Naive B cell (primary cell): ENCODE measurements around the gene ALOX12. TPM values are rescaled to one million over a fixed set of nuclear protein-coding genes. Genes with fewer than 3 reads are reported as not detected.

ENCODE experiments used
- ATAC-seq, 2 donors: fragments of 150-1000 bp; cut with Tn5 transposase; 2 replicates each; pipeline ENCODE4 v1.10.0; 2021; ENCODE audit warnings: low read depth in 2 of 2, mild to moderate bottlenecking in 2 of 2, moderate library complexity in 2 of 2
- DNase-seq: peaks from one replicate; pipeline ENCODE4 v3.0.0; 2022
- H3K27ac Mint-ChIP-seq, 6 donors: one replicate each; pipeline ENCODE4 v1.8.0; 2020 to 2022; ENCODE audit warnings: mild to moderate bottlenecking in 6 of 6, mixed read lengths in 6 of 6, moderate library complexity in 5 of 6, inconsistent platforms in 2 of 6
- H3K27me3 Mint-ChIP-seq, 3 donors: one replicate each; pipeline ENCODE4 v1.8.0; 2021 to 2022; ENCODE audit warnings: mixed read lengths in 3 of 3, mild to moderate bottlenecking in 1 of 3
- H3K36me3 Mint-ChIP-seq, 2 donors: one replicate each; pipeline ENCODE4 v1.8.0; 2020 to 2022; ENCODE audit warnings: mixed read lengths in 2 of 2, inconsistent platforms in 1 of 2, mild to moderate bottlenecking in 1 of 2
- H3K4me1 Mint-ChIP-seq, 3 donors: one replicate each; pipeline ENCODE4 v1.8.0; 2020 to 2022; ENCODE audit warnings: mixed read lengths in 3 of 3, inconsistent platforms in 1 of 3, mild to moderate bottlenecking in 1 of 3, moderate library complexity in 1 of 3
- H3K4me3 Mint-ChIP-seq, 8 donors: one replicate each; pipeline ENCODE4 v1.8.0; 2020 to 2022; ENCODE audit warnings: mild to moderate bottlenecking in 8 of 8, mixed read lengths in 8 of 8, moderate library complexity in 8 of 8, inconsistent platforms in 2 of 8
- H3K9me3 Mint-ChIP-seq, 7 donors: one replicate each; pipeline ENCODE4 v1.8.0; 2020 to 2022; ENCODE audit warnings: mixed read lengths in 7 of 7, mild to moderate bottlenecking in 5 of 7, inconsistent platforms in 2 of 7, moderate library complexity in 1 of 7
- polyA plus RNA-seq, 6 donors: library from polyadenylated mRNA; unstranded; fragments of 300-500 nt; fragmentation: Illumina TruSeq; gene quantifications; one replicate each; pipeline ENCODE4 v1.2.3, GENCODE V29; 2021; ENCODE audit warnings: low read depth in 6 of 6

Gene ALOX12
- polyA plus RNA-seq, 6 donors from 2014 or later = 0.27 to 2.5 (median 1.4) TPM; not detected in 1

DNA sequence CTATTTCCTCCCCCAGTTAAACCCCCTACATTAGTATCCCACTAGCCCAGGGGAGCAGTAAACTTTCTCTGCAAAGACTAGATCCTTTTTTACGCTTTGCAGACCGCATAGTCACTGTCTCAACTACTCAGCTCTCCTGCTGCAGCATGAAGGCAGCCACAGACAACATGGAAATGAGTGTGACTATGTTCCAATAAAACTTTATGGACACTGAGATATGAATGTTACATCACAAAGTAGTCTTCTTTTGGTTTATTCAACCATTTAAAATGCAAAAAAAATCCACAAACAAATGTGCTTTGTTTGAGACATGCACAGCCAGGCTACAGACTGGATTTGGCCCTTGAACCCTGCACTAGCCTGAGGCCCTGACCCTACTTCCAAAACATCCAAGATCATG, 14.7 kb downstream of the ALOX12 start:
- H3K4me3 Mint-ChIP-seq = peak overlapping the region; percentile 30 to 99 (median 77)
- H3K9me3 Mint-ChIP-seq = no peaks in the 10 kb centered on the region
- H3K4me1 Mint-ChIP-seq = peaks cover 47 to 68% (median 66%) of the 10 kb centered on the region in 3 donors
- H3K36me3 Mint-ChIP-seq = no peaks in the 10 kb centered on the region
- DNase-seq (no peak), ATAC-seq (no peak)
- H3K27ac Mint-ChIP-seq = peak overlapping the region in 2 of 6 donors; percentile 26 to 84
- H3K27me3 Mint-ChIP-seq = no peaks in the 10 kb centered on the region

DNA sequence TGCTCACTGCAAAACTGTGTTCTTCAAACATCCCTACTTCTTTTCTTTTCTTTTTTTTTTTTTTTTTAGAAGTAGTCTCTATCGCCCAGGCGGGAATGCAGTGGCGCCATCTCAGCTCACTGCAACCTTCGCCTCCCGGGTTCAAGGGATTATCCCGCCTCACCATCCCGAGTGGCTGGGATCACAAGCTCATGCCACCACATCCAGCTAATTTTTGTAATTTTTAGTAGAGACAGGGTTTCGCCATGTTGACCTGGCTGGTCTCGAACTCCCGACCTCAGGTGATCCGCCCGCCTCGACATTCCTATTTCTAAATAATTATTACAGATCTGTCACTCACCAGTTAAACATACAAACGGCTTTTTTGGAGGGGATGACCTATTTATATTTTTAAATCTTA, 15.6 kb downstream of the ALOX12 start:
- ATAC-seq = no peak
- Mint-ChIP-seq H3K9me3 (no peaks in the 10 kb centered on the region), H3K27me3 (no peaks in the 10 kb centered on the region), H3K36me3 (no peaks in the 10 kb centered on the region), H3K4me1 (peaks cover 51 to 72% (median 68%) of the 10 kb centered on the region in 3 donors), H3K27ac (peak overlapping the region; percentile 98 to 100 (median 100)), H3K4me3 (peak overlapping the region; percentile 88 to 99 (median 98))
- no peak for DNase-seq

GRCh38 chr17:7011942-7012254, 16.0 kb downstream of the ALOX12 start:
- peak overlapping the region; percentile 88 to 99 (median 98) for H3K4me3 Mint-ChIP-seq
- no peaks in the 10 kb centered on the region for H3K27me3 Mint-ChIP-seq
- H3K9me3 Mint-ChIP-seq = no peaks in the 10 kb centered on the region
- H3K36me3 Mint-ChIP-seq = no peaks in the 10 kb centered on the region
- no peak for ATAC-seq
- H3K27ac Mint-ChIP-seq = peak overlapping the region; percentile 98 to 100 (median 100)
- DNase-seq = no peak
- peaks cover 52 to 69% (median 63%) of the 10 kb centered on the region in 3 donors for H3K4me1 Mint-ChIP-seq

- no peaks in the 10 kb centered on the region for H3K9me3 Mint-ChIP-seq
- DNase-seq = peak; percentile 98
- no peaks in the 10 kb centered on the region for H3K27me3 Mint-ChIP-seq
- H3K4me1 Mint-ChIP-seq = peaks cover 42 to 63% (median 60%) of the 10 kb centered on the region in 3 donors
- peak overlapping the region; percentile 88 to 99 (median 98) for H3K4me3 Mint-ChIP-seq
- ATAC-seq = peak; percentile 77 to 78
- H3K36me3 Mint-ChIP-seq = no peaks in the 10 kb centered on the region
- peak overlapping the region; percentile 98 to 100 (median 100) for H3K27ac Mint-ChIP-seq
These were observed 18.6 kb downstream of the ALOX12 start for GRCh38 chr17:7014261-7014994.

- Mint-ChIP-seq H3K9me3 (no peaks in the 10 kb centered on the region), H3K27ac (peak overlapping the region; percentile 98 to 100 (median 99)), H3K27me3 (no peaks in the 10 kb centered on the region), H3K4me1 (peaks cover 34 to 56% (median 54%) of the 10 kb centered on the region in 3 donors), H3K4me3 (peak overlapping the region; percentile 88 to 97 (median 94)), H3K36me3 (no peaks in the 10 kb centered on the region)
- peak; percentile 78 for DNase-seq
- peak; percentile 47 to 51 for ATAC-seq
These were observed 19.4 kb downstream of the ALOX12 start for GRCh38 chr17:7014995-7015958.

GRCh38 chr17:7016418-7016817, 20.6 kb downstream of the ALOX12 start:
- H3K4me1 Mint-ChIP-seq = peaks cover 33 to 58% (median 53%) of the 10 kb centered on the region in 3 donors
- H3K27ac Mint-ChIP-seq = peak overlapping the region; percentile 84 to 100 (median 99)
- no peaks in the 10 kb centered on the region for H3K36me3 Mint-ChIP-seq
- H3K9me3 Mint-ChIP-seq = no peaks in the 10 kb centered on the region
- DNase-seq (no peak), ATAC-seq (no peak)
- H3K27me3 Mint-ChIP-seq = no peaks in the 10 kb centered on the region
- H3K4me3 Mint-ChIP-seq = peak overlapping the region in 5 of 8 donors; percentile 88 to 96 (median 93)

DNA sequence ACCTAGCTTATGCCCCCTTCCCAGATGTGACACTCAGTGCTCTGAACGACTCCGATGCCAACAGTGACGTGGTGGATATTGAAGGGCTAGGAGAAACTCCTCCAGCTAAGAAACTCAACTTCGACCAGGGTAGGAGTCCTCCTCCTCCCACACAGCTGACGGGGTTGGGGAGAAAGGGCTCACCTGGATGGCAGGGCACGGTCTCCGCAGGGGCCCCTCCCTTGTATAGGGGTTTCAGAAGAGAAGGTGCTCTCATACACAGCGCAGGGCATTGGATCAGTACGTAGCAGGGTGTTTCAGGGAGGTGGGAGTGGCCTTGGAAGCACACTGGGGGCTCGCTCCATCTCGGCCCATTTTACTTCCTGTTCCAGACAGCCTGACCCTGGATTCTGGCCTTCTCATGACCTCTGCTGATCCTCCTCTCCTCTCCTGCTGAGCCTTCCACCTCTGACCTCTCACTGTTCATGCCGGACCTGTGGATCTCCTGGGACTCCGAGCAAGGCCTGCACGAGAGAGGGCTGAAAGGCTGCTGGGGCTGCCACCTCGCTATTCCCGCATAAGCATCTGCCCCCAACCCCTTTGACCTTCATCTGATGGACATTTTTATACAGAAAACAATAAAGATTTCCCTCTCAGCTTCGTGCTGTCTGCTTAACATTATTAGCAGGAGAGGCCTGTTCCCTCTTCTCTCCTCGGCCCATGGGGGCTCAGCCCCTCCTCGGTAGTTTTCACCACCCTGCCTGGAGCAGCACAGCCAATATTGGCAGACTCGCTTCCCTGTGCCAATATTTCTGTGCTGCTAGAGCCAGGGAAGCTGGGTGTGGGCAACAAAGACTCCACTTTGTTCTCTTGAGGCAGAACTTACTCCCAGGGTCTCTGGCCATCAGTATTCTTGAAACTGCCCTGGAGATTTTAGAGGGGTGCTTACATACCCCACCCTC, 21.3 kb downstream of the ALOX12 start:
- no peaks in the 10 kb centered on the region for H3K9me3 Mint-ChIP-seq
- peak overlapping the region in 5 of 8 donors; percentile 21 to 96 (median 47) for H3K4me3 Mint-ChIP-seq
- ATAC-seq (no peak), DNase-seq (no peak)
- no peaks in the 10 kb centered on the region for H3K36me3 Mint-ChIP-seq
- H3K27me3 Mint-ChIP-seq = no peaks in the 10 kb centered on the region
- H3K4me1 Mint-ChIP-seq = peaks cover 33 to 60% (median 51%) of the 10 kb centered on the region in 3 donors
- H3K27ac Mint-ChIP-seq = peak overlapping the region; percentile 64 to 98 (median 82)

- ATAC-seq (no peak), DNase-seq (no peak)
- Mint-ChIP-seq H3K27me3 (no peaks in the 10 kb centered on the region), H3K27ac (peak overlapping the region in 3 of 6 donors; percentile 75 to 98 (median 83)), H3K4me1 (peaks cover 37 to 64% (median 56%) of the 10 kb centered on the region in 3 donors), H3K36me3 (no peaks in the 10 kb centered on the region), H3K4me3 (peak overlapping the region in 3 of 8 donors; percentile 25 to 71 (median 65)), H3K9me3 (no peaks in the 10 kb centered on the region)
These were observed 22.0 kb downstream of the ALOX12 start for GRCh38 chr17:7017827-7018200.

GRCh38 chr17:7018331-7018964, 22.6 kb downstream of the ALOX12 start:
- peak overlapping the region in 2 of 8 donors; percentile 65 to 71 for H3K4me3 Mint-ChIP-seq
- ATAC-seq (no peak), DNase-seq (no peak)
- H3K4me1 Mint-ChIP-seq = peaks cover 37 to 64% (median 59%) of the 10 kb centered on the region in 3 donors
- H3K27ac Mint-ChIP-seq = peak overlapping the region in 4 of 6 donors; percentile 80 to 98 (median 88)
- peaks cover 0 to 2% (median 0%) of the 10 kb centered on the region in 7 donors for H3K9me3 Mint-ChIP-seq
- H3K27me3 Mint-ChIP-seq = no peaks in the 10 kb centered on the region
- no peaks in the 10 kb centered on the region for H3K36me3 Mint-ChIP-seq

- Mint-ChIP-seq H3K36me3 (no peaks in the 10 kb centered on the region), H3K4me1 (peaks cover 35 to 64% (median 59%) of the 10 kb centered on the region in 3 donors), H3K27me3 (no peaks in the 10 kb centered on the region), H3K9me3 (peaks cover 0 to 2% (median 0%) of the 10 kb centered on the region in 7 donors), H3K4me3 (peak overlapping the region in 3 of 8 donors; percentile 3 to 53 (median 29)), H3K27ac (peak overlapping the region in 3 of 6 donors; percentile 16 to 98 (median 88))
- ATAC-seq (no peak), DNase-seq (no peak)
These were observed 23.5 kb downstream of the ALOX12 start for GRCh38 chr17:7019367-7019766.

GRCh38 chr17:7019839-7020519, 24.1 kb downstream of the ALOX12 start:
- Mint-ChIP-seq H3K36me3 (no peaks in the 10 kb centered on the region), H3K27ac (peak overlapping the region in 2 of 6 donors; percentile 52 to 91), H3K27me3 (no peaks in the 10 kb centered on the region), H3K4me3 (peak overlapping the region in 2 of 8 donors; percentile 15 to 73), H3K4me1 (peaks cover 33 to 68% (median 59%) of the 10 kb centered on the region in 3 donors), H3K9me3 (peaks cover 0 to 2% (median 0%) of the 10 kb centered on the region in 7 donors)
- no peak for DNase-seq
- ATAC-seq = no peak
